HCT116 (cell line): Measurements from ENCODE around the gene ATP2C1. TPM values are rescaled to one million over a fixed set of nuclear protein-coding genes. Genes with fewer than 3 reads are reported as not detected.

ENCODE experiments used
- ATAC-seq: fragments of 200-7000 bp; cut with Tn5 transposase; 2 replicates; pipeline ENCODE4 v1.9.1; 2020; ENCODE audit warnings: mild to moderate bottlenecking, moderate library complexity
- BruUV-seq: library from RNA; stranded (reverse); fragments of 400-500 nt; replicated peaks from 2 replicates; lab custom pipeline; 2021; lab: Mats Ljungman, UMichigan
- CTCF ChIA-PET: fragments of 300-600 bp; sonication (Branson Sonifier 250); formaldehyde crosslinking; loops from one replicate; lab custom pipeline; 2021; ENCODE audit warnings: antibody characterized with exemption; lab: Charles Lee
- POLR2A ChIA-PET: fragments of 300-600, 350-600 bp; sonication (Branson Sonifier 250); formaldehyde crosslinking; loops from one replicate; lab custom pipeline; 2021; ENCODE audit warnings: antibody characterized with exemption; lab: Charles Lee
- RAD21 ChIA-PET, 2 experiments: fragments of 300-600 bp; sonication (Branson Sonifier 250); formaldehyde crosslinking; loops; one replicate each; lab custom pipeline; 2023; ENCODE audit warnings: low total read pairs in 2 of 2; ENCODE audit not compliant: uncharacterized antibody in 2 of 2, unreplicated experiment in 2 of 2, low non-redundant PET in 1 of 2; lab: Charles Lee
- DNase-seq: peaks from one replicate; pipeline ENCODE4 v3.0.0-alpha.2; 2010; ENCODE audit warnings: low read depth, low spot score
- H2AFZ ChIP-seq: fragments of 200-600 bp; shearing (Covaris generic), sonication (generic); 2 replicates; pipeline ENCODE4 v1.6.1; 2017; ENCODE audit warnings: low read depth, mixed run types, mixed read lengths, antibody characterized with exemption, low read length; ENCODE audit not compliant: poor library complexity, severe bottlenecking
- H3K27ac ChIP-seq: 2 replicates; pipeline ENCODE4 v1.5.1; 2012; ENCODE audit warnings: low read depth, low read length
- H3K27me3 ChIP-seq: fragments of 200-600 bp; sonication (generic); 2 replicates; pipeline ENCODE4 v1.6.1; 2016; ENCODE audit warnings: mixed run types, low read length, mixed read lengths; ENCODE audit not compliant: insufficient read depth
- H3K36me3 ChIP-seq, 2 experiments: fragments of 200-500 bp in 1 of 2; fragments of 200-600 bp in 1 of 2; sonication (Bioruptor generic) in 1 of 2; sonication (generic) in 1 of 2; 2 replicates each; pipeline versions ENCODE4 v1.5.1 to v1.6.1; 2014 to 2016; ENCODE audit warnings: low read length in 2 of 2, inconsistent platforms in 1 of 2, mixed read lengths in 1 of 2, mixed run types in 1 of 2; ENCODE audit not compliant: insufficient read depth in 2 of 2, control insufficient read depth in 1 of 2
- H3K4me1 ChIP-seq, 2 experiments: fragments of 200-600 bp in 1 of 2; sonication (generic) in 1 of 2; 2 replicates each; pipeline versions ENCODE4 v1.5.1 to v1.6.1; 2012 to 2017; ENCODE audit warnings: low read length in 2 of 2, inconsistent platforms in 1 of 2, mild to moderate bottlenecking in 1 of 2, mixed read lengths in 1 of 2, mixed run types in 1 of 2, moderate library complexity in 1 of 2; ENCODE audit not compliant: insufficient read depth in 2 of 2, control insufficient read depth in 1 of 2
- H3K4me2 ChIP-seq: fragments of 200-600 bp; sonication (generic); 2 replicates; pipeline ENCODE4 v1.6.1; 2017; ENCODE audit warnings: mixed run types, low read length, mixed read lengths
- H3K4me3 ChIP-seq, 2 experiments: fragments of 200-600 bp in 1 of 2; sonication (generic) in 1 of 2; replicated peaks in 1 of 2; 2 replicates each; pipeline ENCODE4 v1.5.1; 2011 to 2016; ENCODE audit warnings: low read length in 2 of 2, control low read depth in 1 of 2, low read depth in 1 of 2, mild to moderate bottlenecking in 1 of 2, mixed read lengths in 1 of 2, mixed run types in 1 of 2
- H3K79me2 ChIP-seq: fragments of 200-600 bp; sonication (generic); 2 replicates; pipeline ENCODE4 v1.6.1; 2017; ENCODE audit warnings: mild to moderate bottlenecking, mixed run types, low read length, moderate library complexity, mixed read lengths; ENCODE audit not compliant: insufficient read depth
- H3K9ac ChIP-seq: fragments of 200-600 bp; sonication (generic); 2 replicates; pipeline ENCODE4 v1.6.1; 2016; ENCODE audit warnings: low read length, mixed read lengths
- H3K9me2 ChIP-seq: fragments of 200-600 bp; sonication (generic), shearing (Covaris generic); 2 replicates; pipeline ENCODE4 v1.6.1; 2017; ENCODE audit warnings: mixed run types, mild to moderate bottlenecking, moderate library complexity; ENCODE audit not compliant: insufficient read depth
- H3K9me3 ChIP-seq, 2 experiments: fragments of 200-500 bp in 1 of 2; fragments of 200-600 bp in 1 of 2; sonication (Bioruptor generic) in 1 of 2; sonication (generic) in 1 of 2; 2 replicates each; pipeline ENCODE4 v1.6.1; 2014 to 2017; ENCODE audit warnings: low read length in 2 of 2, mixed read lengths in 2 of 2, inconsistent platforms in 1 of 2, low read depth in 1 of 2, mild to moderate bottlenecking in 1 of 2, mixed run types in 1 of 2, moderate library complexity in 1 of 2; ENCODE audit not compliant: control insufficient read depth in 1 of 2, insufficient read depth in 1 of 2
- H4K20me1 ChIP-seq: fragments of 200-600 bp; sonication (generic), shearing (Covaris generic); 2 replicates; pipeline ENCODE4 v1.6.1; 2017; ENCODE audit warnings: mixed run types, mild to moderate bottlenecking, moderate library complexity; ENCODE audit not compliant: insufficient read depth
- ELF1 ChIP-seq: IDR thresholded peaks from 2 replicates; pipeline ENCODE4 v1.6.1; 2012; ENCODE audit warnings: low read depth, borderline replicate concordance
- EZH2 ChIP-seq: fragments of 200-600 bp; sonication (generic); IDR thresholded peaks from 2 replicates; pipeline ENCODE4 v1.6.1; 2017; ENCODE audit warnings: antibody characterized with exemption, mixed run types
- JUND ChIP-seq: IDR thresholded peaks from 2 replicates; pipeline ENCODE4 v1.6.1; 2012
- POLR2AphosphoS5 ChIP-seq: IDR thresholded peaks from 2 replicates; pipeline ENCODE4 v1.6.1; 2011; ENCODE audit warnings: mild to moderate bottlenecking, low read depth, low read length, moderate library complexity
- SIN3A ChIP-seq: IDR thresholded peaks from 2 replicates; pipeline ENCODE4 v1.6.1; 2012; ENCODE audit warnings: low read depth
- SP1 ChIP-seq: IDR thresholded peaks from 2 replicates; pipeline ENCODE4 v1.6.1; 2012; ENCODE audit warnings: low read depth
- SRF ChIP-seq: IDR thresholded peaks from 2 replicates; pipeline ENCODE4 v1.6.1; 2012; ENCODE audit warnings: low read depth
- ZFX ChIP-seq: fragments of 450-650 bp; IDR thresholded peaks from 2 replicates; pipeline ENCODE4 v1.6.1; 2017
- intact Hi-C: fragments of 100-400 bp; cut with micrococcal nuclease; formaldehyde crosslinking; loops from 2 replicates; pipeline ENCODE4 v1.10.0; 2022
- total RNA-seq: library from RNA; stranded (reverse); gene quantifications from one replicate; pipeline ENCODE4 v1.2.1, GENCODE V29; 2021; ENCODE audit not compliant: unreplicated experiment
- TF ChIP-seq, protein P1 (sequence below): IDR thresholded peaks from 2 replicates; pipeline ENCODE4 v1.6.1; 2012

The ATP2C1 gene
- total RNA-seq, 1 experiment from 2014 or later: 69.1 TPM

- no peak for DNase-seq
- RAD21 ChIA-PET: no interaction called here
- Histone ChIP-seq H3K9me2 (no peaks in the 10 kb centered on the region), H3K9ac (no peak overlapping the region), H3K36me3 (peaks cover 10 to 16% of the 10 kb centered on the region in 2 experiments; a peak in 3 of 4 replicates), H3K79me2 (no peaks in the 10 kb centered on the region), H3K9me3 (no peaks in the 10 kb centered on the region), H3K4me2 (no peak overlapping the region), H2AFZ (no peak overlapping the region)
- intact Hi-C loops: no loop called here
- CTCF ChIA-PET: no interaction called here
- POLR2A ChIA-PET: no interaction called here
- TF ChIP-seq EZH2 (no peak), ZFX (no peak), JUND (no peak)
- TF ChIP-seq, all 23 proteins: peak for 0
- Histone ChIP-seq H3K27me3 (no peaks in the 10 kb centered on the region), H3K4me3 (no peak overlapping the region), H4K20me1 (no peaks in the 10 kb centered on the region), H3K4me1 (no peaks in the 10 kb centered on the region), H3K27ac (no peak overlapping the region)
- no TSS peak for BruUV-seq
- no peak for ATAC-seq
Measured at GRCh38 chr3:130941793-130942192, 47.9 kb downstream of the ATP2C1 start.

DNA sequence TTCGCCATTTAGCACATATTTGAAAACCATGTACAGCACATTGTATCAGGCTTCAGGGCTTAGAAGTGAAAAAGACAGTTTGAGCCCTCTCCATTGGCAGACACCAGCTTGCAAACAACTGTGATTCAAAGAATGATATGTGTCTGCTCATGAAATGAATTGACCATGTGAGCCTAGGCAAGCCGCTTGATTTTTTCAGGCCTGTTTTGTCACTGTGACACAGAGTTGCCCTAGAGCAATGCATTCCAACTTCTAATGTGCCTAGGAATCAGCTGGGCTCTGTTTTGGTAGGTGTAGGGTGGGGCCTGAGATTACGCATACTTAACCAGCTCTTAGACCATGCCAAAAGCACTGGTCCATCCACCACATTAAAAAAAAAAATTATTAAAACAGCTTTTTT is 53.0 kb downstream of the ATP2C1 start:
- H3K27me3 ChIP-seq: no peaks in the 10 kb centered on the region
- H3K36me3 ChIP-seq: peaks cover 7 to 11% of the 10 kb centered on the region in 2 experiments; a peak in 3 of 4 replicates
- no peaks in the 10 kb centered on the region for H3K9me2 ChIP-seq
- no peak overlapping the region for H3K4me3 ChIP-seq
- POLR2A ChIA-PET: no interaction called here
- BruUV-seq: no TSS peak
- no peaks in the 10 kb centered on the region for H3K79me2 ChIP-seq
- DNase-seq: no peak
- H3K9me3 ChIP-seq: no peaks in the 10 kb centered on the region
- CTCF ChIA-PET: no interaction called here
- H3K4me1 ChIP-seq: no peaks in the 10 kb centered on the region
- H4K20me1 ChIP-seq: no peaks in the 10 kb centered on the region
- no peak overlapping the region for H3K27ac ChIP-seq
- H2AFZ ChIP-seq: no peak overlapping the region
- RAD21 ChIA-PET: no interaction called here
- intact Hi-C loops: no loop called here
- H3K4me2 ChIP-seq: no peak overlapping the region
- H3K9ac ChIP-seq: no peak overlapping the region
- no peak for TF ChIP-seq SIN3A
- TF ChIP-seq, protein P1, sequence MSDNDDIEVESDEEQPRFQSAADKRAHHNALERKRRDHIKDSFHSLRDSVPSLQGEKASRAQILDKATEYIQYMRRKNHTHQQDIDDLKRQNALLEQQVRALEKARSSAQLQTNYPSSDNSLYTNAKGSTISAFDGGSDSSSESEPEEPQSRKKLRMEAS: no peak
- TF ChIP-seq JUND: no peak
- no peak for TF ChIP-seq ELF1
- TF ChIP-seq ZFX: no peak
- TF ChIP-seq SP1: no peak
- no peak for TF ChIP-seq SRF
- no peak for TF ChIP-seq POLR2AphosphoS5
- TF ChIP-seq, all 23 proteins: peak for 0
- no peak for ATAC-seq
